Measurements from ENCODE around the gene TMEM178B. TPM values are rescaled to one million over a fixed set of nuclear protein-coding genes. Genes with fewer than 3 reads are reported as not detected.
"Not testable (repeated sequence)": the region's sequence is repeated elsewhere in the genome, so short reads cannot be mapped to it uniquely, and the experiment has no call there.

The TMEM178B gene
- polyA plus RNA-seq, 1 donor, result 0.57 TPM

DNA sequence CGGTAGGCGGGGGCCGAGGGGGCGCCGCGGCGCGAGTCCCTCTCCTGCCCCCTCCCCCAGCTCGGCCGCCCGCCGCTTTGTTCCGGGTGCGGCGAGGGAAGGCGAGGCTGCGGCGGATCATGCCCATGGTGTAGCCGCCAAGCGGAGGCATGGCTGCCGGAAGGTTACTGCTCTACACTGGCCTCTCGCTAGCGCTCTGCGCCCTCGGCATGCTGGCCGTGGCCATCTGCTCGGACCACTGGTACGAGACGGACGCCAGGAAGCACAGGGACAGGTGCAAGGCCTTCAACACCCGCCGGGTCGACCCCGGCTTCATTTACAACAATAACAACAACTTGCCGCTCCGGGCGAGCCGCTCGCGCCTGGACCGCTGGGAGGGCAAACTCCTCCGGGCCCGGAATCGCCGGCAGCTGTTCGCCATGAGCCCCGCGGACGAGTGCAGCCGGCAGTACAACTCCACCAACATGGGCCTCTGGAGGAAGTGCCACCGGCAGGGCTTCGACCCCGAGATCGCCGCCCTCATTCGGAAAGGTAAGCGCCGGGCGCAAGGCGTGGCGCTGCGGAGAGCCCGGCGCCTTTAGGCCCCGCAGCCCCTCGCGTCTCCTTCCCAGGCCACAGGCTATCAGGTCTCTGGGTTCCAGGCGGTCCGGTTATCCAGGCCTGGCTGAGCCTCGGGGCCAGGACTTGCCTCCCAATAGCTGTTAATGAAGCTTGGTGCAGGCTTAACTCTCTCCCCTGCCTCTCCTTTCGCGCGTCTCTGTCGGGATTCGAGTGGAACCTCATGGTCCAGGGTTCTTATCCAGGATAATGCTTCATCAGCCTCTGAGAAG is 513 bp downstream of the TMEM178B start:
- no peak for DNase-seq

DNA sequence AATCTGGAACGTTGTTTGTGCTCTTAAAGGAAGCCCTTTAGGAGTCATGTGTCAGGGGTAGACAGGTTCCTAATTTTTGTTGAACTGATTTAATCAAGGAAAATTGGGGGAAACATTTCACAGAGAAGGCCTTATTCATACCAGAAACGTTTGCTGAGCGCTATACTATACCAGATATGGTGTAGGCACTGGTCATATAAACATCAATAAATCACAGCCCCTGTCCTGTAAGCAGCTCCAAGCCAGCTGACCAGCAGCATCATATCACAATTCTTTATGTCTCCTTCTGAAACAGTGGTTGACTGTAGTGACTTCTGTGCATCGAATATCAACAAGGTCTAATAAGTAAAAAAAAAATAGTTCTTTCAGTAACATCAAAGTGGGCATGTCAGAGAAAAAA is 1.1 kb downstream of the TMEM178B start:
- no peak for DNase-seq

DNA sequence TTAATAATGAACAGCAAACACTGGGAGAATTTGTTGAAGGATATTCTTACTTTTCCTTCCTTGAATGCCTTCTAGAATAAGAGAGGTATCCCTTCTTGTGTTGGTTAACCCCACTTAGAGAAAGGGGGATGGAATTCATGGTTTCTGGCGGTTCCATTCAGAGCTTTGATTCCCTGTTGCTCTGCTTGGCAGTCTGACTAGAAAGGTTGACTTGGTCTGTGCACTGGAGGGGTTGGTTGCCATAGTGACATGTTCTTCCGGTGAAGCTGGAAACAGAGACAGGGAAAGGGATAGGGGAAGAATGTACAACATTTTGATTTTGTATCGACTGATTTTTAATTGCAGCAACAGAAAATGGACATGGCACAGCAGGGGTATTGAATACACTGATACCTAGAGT is 2.5 kb downstream of the TMEM178B start:
- DNase-seq, result no peak

DNA sequence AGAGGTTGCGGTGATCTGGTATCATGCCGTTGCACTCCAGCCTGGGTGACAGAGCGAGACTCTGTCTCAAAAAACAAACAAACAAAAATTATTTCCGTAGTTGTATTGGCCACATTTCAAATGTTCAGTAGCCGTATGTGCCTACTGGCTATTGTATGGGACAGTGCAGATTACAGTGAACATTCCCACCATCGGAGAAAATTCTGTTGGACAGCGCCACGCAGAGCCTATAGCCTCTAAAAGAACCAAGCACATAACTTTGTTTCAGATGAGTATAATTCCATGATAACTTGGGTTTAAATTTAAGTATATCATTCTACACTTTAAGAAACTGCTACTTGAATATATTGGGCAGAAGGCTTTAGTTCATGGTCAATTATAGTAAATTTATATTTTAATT is 5.4 kb downstream of the TMEM178B start:
- no peak for DNase-seq

DNA sequence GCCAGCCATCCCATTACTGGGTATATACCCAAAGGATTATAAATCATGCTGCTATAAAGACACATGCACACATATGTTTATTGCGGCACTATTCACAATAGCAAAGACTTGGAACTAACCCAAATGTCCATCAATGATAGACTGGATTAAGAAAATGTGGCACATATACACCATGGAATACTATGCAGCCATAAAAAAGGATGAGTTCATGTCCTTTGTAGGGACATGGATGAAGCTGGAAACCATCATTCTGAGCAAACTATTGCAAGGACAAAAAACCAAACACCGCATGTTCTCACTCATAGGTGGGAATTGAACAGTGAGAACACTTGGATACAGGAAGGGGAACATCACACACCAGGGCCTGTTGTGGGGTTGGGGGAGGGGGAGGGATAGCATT is 15.6 kb downstream of the TMEM178B start:
- DNase-seq, result not testable (repeated sequence)

DNA sequence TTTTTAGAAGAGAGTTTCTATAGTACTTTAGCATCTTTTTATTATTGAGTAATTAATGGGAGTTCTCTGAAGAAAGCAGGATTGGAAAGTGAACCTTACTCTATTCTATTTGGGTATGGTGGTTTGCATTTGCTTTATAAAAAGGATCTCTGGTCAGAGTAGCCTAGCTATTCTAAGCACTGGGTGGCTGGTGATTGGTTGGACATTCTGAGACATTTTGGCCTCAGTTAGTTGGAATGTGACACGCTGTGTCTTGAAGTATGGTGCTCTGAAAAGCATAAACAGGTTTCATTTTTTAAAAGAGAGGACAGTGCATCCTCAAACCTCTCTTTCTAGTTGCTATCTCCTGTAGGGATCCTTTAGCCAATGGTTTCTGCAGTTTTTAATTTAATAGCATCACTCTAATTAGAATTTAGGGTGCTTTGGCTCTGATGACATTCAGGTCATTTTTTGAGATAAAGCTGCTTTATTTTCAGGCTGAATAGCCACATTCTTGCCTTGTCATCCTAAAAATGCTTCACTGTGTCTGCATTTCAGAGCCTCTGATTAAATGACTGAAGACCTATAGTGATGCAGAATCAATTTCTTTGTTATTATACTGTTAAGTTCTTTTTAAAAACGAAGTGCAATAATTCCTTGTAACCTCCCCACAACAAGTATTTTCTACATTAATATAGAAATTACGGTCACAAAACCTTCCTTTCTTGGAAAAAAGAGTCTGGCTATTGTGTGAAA is 20.6 kb downstream of the TMEM178B start:
- DNase-seq, result no peak

DNA sequence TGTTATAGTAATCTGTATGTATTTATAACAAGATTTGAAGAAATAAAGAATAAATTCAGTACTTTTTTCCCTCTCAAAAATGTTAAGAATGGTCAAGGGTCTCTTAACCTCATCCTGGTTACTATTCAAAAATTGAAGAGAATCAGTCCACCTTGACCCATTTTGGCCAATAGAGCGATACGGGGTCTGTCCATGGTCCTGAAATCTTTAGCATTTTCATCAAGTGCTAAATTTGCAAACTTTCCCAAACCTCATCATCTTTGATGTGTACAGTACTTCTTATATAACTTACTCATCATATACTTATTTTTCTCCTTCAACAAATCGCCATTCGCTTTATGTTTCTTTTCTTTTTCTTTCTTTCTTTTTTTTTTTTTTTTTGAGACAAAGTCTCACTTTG is 23.6 kb downstream of the TMEM178B start:
- DNase-seq, result no peak

DNA sequence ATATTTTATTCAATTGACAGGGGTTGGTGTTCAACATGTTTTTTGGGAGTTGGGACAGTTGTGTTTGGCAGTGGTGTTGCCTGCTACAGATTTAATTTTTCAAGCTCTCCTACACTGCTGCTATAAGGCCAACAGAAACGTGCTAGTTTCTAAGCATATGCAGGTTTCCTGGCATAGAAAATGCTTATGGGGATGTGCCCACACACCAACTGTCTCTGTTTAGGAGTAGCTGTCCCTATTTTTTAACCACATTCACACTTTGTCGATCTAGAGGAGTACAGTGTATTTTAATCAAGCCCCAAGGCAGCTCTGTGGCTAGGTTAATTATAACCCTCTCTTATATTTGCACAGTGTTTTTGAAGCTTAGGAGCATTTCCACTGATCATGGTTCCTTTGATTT is 28.6 kb downstream of the TMEM178B start:
- DNase-seq, result no peak

DNA sequence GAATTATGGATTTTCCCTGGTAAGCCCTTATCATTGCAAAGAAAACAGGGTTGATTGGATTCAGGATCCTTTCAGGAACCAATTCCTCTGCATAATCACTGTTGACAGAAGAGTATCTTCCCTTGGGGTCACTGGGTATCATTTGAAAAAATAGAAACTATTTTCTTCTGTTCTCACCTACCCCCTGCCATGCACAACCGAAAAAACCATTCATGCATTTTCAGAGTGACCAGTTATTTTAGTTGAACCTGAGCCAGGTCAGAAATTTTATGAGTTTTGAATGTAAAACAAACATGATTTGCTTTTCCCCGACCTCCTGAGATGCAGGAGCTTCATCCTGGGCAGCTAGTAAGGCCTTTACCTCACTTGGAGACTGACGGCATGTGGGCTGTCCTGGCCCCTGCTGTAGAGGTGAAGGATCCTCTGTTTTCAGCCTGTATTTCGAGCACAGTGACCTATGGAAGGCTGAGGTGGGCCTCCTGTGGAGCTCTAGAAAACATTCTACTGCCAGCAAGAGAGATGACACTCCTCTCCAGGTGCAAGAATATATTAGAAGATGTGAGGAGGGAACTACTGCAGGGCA is 30.1 kb downstream of the TMEM178B start:
- no peak for DNase-seq

DNA sequence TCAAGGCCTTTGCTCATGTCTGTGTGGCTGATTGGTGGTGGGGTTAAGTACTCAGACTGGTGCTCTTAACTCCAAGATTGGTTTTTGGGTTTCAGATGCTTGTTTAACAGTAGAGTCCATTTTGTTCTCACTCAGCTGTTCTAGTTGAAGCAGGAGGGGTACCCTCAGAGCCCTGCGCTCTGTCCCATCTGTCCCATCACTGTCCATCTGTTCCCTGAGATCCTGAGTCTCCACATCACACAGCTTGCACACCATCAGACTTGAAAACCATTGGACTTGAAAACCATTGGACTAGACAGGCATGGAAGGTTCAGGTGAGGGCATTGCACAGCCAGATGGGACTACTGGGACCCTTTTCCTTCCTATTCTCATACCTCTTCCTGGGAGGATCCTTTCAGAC is 39.3 kb downstream of the TMEM178B start:
- DNase-seq, result no peak

DNA sequence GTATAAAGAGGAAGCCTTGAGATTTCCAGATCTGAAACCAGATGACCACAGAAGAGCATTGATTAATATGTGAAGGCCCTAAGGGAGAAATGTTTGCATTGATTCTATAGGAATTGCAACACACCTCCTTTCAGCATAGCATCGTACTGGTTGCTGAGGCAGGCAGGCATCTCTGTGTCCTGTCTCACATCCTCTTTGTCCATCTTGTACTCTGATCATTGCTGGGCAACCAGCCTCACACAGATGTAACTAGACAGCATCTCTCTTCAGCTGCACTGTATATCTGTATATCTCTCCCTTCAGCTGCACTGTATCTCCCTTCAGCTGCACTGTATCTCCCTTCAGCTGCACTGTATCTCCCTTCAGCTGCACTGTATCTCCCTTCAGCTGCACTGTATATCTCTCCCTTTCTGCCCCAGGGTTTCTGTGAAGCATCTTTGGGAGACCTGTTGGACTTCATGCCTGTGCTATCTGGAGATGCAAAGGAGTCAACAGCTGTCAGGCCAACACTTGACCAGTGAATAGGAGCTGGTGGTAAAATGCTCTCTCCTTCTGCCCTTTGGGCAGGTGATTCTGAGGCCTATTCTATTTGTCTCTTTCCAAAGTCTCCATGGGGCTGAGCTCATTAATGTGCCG is 40.3 kb downstream of the TMEM178B start:
- DNase-seq, result no peak

DNA sequence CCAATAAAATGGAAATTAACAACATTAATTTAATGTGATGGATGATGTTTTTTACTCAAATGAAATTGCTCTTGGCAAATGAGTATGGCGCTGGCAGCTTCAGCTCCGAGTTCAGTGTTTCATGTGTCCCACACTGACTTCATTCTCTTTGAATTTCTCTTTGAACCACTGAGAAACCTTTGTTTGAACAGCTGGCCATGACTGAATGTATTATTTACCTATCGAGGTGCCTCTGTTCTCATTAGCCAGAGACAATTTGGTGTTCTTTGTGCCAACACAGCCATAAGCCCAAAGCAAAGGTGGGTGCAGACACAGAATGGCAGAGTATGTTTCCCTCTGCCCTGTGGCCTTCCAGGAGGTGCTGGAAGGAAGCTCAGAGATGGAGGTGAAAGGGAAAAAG is 42.1 kb downstream of the TMEM178B start:
- DNase-seq, result no peak

DNA sequence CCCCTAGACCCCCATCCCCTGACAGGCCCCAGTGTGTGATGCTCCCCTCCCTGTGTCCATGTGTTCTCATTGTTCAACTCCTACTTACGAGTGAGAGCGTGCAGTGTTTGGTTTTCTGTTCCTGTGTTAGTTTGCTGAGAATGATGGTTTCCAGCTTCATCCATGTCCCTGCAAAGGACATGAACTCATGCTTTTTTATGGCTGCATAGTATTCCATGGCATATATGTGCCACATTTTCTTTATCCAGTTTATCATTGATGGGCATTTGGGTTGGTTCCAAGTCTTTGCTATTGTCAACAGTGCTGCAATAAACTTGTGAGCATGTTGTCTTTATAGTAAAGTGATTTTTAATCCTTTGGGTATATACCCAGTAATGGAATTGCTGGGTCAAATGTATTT is 42.8 kb downstream of the TMEM178B start:
- not testable (repeated sequence) for DNase-seq

DNA sequence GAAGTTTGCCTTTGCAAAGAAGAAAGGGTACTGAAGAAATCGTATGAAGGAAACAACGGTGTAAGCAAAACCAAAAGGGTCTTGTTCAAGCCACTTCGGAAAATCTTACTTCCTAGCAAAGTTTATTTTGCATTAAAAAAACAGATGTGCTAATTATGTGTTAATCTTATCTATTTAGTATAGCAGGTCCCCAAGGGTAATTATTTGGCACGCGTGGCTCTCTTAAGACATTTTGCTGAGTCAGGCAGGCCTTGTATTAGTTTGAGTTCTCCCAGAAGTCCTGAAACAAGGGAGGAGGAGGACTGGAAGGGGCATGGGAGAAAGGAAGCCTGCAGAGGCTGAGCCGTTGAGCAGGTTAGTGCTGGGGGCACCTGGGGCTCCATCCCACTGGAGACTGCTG is 44.9 kb downstream of the TMEM178B start:
- DNase-seq, result no peak

DNA sequence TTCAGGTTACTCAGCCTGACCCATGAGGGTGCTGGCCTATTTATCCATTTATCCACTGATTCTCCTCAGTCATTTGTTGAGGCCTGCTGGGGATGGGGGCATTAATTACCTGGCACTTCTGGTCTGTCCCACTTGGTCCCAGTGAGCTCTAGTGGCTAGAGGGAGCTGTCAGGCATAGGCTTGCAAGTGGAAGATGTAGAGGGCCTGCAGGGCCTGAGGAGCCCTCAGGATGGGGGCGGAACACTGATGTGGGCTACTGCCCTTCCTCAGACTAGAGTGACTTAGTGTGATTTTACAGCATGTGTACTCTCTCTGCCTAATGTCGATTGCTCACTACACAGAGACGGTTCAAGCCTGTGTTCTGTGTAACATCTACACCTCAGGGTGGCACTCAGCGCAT is 45.3 kb downstream of the TMEM178B start:
- DNase-seq, result no peak

DNA sequence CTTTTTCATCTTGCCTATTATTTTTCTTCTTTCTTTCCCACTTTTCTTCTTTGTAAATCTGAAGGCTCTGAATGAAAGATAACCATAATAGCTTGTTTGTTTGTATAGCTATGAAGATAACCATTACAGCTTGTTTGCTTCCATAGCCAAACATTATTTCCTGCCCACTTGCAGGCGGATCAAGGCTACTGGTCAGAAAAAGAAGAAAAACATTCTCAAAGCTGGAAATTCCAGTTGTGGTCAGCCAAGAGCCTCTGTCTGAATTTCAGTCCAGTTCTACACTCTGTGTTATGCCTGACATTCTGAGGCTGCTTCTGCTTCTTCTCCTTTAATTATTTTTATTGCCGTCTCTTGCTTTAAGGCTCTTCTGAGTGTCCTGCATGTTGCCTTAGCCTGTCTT is 48.9 kb downstream of the TMEM178B start:
- no peak for DNase-seq

DNA sequence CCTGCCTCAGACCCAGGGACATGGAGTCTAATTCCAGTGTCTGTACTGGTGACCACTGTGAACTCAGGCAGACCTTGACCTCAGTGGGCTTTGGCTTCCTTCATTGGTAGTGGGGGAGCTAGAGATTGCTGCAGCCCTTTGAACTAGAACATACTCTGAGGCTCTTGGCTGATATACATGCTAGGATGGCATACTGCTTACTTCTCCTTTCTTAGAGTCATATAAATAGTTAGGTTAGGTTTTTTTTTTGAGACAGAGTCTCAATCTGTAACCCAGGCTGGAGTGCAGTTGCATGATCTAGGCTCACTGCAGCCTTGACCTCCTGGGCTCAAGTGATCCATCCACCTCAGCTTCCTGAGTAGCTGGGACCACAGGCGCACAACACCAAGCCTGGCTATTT is 49.7 kb downstream of the TMEM178B start:
- no peak for DNase-seq

DNA sequence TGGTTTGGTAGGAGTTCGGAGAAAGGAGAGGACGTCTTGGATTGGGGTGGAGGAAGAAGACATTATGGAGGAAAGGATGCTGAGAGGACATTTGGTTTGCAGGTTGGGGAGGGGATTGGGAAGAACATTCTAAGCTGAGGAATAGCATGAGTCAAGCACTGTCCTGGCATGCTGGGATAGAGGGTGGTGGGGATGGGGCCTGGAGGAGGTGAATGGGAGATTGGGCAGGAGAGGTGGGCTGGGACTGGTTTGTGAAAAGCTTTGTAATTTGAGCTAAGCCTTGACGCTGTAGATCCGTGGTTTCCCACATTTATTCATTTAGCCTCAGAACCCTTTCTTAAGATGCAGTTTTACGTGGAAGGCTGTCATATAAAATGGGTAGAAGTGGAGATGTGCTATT is 52.2 kb downstream of the TMEM178B start:
- DNase-seq, result no peak

DNA sequence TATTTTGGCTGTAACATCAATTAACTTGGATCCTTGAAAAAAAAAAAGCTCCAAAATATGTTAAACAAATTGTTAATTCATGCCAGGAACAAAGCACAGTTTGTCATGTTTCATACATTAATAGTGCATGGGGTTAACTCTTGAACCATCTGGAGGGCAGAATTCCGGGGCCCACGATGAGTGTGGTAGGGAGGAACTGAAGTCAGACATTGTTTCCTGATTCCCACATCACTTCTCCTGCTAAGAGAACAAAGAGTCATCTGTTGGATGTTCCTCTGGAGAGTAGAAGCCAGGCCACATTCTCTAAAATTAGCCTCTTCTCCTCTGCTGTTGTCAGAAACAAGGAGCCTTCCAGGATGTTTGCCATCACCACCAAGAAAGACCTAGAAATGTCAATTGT is 54.6 kb downstream of the TMEM178B start:
- no peak for DNase-seq

DNA sequence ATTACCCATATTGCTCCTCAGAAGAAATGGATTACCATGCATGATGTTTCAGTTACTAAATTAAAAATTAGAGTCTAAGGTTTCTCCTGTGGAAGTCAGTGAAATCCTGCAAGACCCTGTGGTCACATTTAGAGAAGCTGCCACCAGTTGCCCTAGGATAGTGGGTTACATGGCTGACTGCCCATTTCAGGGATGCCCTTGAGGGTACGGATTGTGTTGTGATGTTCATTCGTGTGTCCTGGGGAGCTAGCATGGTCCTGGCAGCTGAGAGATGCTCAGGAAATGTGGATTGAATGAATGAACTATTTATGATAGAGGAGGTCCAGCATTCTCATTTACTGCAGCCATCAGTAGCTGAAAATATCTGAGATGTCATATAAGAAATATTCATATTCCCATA is 55.1 kb downstream of the TMEM178B start:
- DNase-seq, result peak; percentile 1

DNA sequence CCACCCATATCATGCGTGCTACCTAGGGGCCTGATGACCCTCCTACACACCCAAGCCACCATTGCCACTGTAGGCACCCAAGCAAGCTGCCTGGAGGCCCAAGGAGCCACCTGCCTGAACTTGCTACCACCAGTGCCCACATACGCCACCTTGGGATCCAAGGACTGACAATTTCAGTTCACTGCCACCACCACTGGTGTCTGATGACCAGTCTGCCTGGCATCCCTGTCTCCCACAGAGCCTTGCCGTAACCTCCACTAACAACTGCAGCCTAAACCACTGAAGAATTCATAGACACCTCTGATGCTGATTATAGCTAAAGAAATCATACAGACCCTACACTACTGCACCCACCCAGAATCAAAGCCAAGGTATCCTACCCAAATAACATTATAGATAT is 58.8 kb downstream of the TMEM178B start:
- DNase-seq, result no peak

DNA sequence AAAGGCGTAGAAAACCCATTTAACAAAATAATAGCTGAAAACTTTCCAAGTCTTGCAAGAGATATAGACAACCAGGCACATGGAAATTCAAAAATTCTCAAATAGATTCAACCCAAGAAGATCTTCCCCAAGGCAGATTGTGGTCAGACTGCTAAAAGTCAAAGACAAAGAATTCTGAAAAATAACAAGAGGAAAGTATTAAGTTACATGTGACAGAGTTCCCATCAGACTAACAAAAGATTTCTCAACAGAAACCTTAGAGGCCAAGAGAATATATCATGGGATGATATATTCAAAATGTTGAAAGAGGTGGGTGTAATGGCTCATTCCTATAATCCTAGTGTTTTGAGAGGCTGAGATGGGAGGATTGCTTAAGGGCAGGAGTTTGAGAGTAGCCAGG is 59.8 kb downstream of the TMEM178B start:
- no peak for DNase-seq

DNA sequence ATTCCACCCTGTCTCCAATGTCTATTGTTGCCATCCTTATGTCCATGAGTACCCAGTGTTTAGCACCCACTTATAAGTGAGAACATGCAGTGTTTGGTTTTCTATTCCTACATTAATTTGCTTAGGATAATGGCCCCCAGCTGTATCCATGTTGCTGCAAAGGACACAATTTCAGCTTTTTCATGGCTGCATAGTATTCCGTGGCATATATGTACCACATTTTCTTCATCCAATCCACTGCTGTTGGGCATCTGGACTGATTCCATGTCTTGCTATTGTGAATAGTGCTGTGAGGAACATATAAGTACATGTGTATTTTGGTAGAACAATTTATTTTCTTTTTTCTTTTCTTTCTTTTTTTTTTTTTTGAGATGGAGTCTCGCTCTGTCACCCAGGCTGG is 68.2 kb downstream of the TMEM178B start:
- DNase-seq, result no peak
